Measurements from ENCODE around the gene DAAM2. TPM values are rescaled to one million over a fixed set of nuclear protein-coding genes. Genes with fewer than 3 reads are reported as not detected.

Gene DAAM2
- polyA plus RNA-seq, 1 of the 3 experiments (the other 2 are of a cell fraction): 0.20 TPM

DNA sequence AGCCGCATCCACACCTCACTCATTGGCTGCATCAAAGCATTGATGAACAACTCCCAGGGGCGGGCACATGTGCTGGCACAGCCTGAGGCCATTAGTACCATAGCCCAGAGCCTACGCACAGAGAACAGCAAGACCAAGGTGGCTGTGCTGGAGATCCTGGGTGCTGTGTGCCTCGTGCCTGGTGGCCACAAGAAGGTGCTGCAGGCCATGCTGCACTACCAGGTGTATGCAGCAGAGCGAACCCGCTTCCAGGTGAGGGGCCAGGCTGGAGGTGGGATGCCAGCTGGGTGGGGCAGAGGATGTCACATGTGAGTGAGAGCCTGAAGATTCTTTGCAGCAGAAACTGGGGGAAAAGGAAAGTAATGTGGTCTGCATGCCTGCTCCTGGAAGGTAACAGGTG lies 75.4 kb downstream of the DAAM2 start:
- no peaks in the 10 kb centered on the region for H4K20me1 ChIP-seq (ENCODE audit: insufficient read depth)
- no peak overlapping the region for H3K9ac ChIP-seq
- CTCF ChIA-PET: interaction anchor here (1.3 kb wide), 1 partner anchor 36 kb away, joined by 3 read pairs; no protein-coding TSS in a partner anchor

DNA sequence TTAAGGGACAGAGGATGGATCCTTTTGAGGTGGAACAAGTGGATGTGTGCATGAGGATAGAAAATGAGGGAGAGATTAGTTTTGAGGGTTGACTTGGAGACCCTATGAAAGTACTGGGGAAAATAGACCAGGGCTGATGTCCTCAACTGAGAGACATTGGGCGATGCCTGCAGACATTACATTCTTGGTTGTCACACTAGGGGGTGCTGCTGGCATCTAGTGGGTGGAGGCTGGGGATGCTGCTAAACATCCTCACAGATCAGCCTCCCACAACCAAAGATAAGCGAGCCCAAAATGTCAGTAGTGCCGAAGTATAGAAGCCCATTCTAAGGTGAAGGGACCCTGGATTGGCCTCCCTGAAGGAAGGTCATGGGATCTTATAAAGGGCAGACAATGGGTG lies 78.8 kb downstream of the DAAM2 start:
- no peak overlapping the region for H3K4me3 ChIP-seq (ENCODE audit: low read depth in 2 of 2, low read length in 1 of 2)
- ChIA-PET POLR2A (no interaction called here), CTCF (interaction anchor here (0.6 to 1.4 kb wide), 3 partner anchors 11 to 524 kb away, joined by 3 to 4 read pairs (median 3); no protein-coding TSS in a partner anchor)
- H3K4me1 ChIP-seq (ENCODE audit: control insufficient read depth in 1 of 2, insufficient read depth in 2 of 2, low read depth in 1 of 2, low read length in 1 of 2): no peaks in the 10 kb centered on the region
- H3K9me2 ChIP-seq: no peaks in the 10 kb centered on the region
- no peak overlapping the region for H2AFZ ChIP-seq (ENCODE audit: low read depth)
- no peaks in the 10 kb centered on the region for H3K79me2 ChIP-seq (ENCODE audit: insufficient read depth)
- no peak overlapping the region for H3K27ac ChIP-seq (ENCODE audit: low read depth in 2 of 2, low read length in 1 of 2)
- H3K4me2 ChIP-seq: no peak overlapping the region
- no peaks in the 10 kb centered on the region for H3K9me3 ChIP-seq
- no peaks in the 10 kb centered on the region for H3K36me3 ChIP-seq (replicated peaks in 1 of 2; ENCODE audit: control insufficient read depth in 1 of 2, insufficient read depth in 2 of 2, low read length in 1 of 2)
- no peak for DNase-seq
- no peak overlapping the region for H3K9ac ChIP-seq
- H3K27me3 ChIP-seq (ENCODE audit: insufficient read depth): no peaks in the 10 kb centered on the region
- WGBS (ENCODE audit: low lambda C conversion rate): 69% methylated on average over 3 of the region's 3 CpGs
- H3F3A ChIP-seq (replicated peaks; ENCODE audit: insufficient read depth): no peaks in the 10 kb centered on the region
- no peaks in the 10 kb centered on the region for H4K20me1 ChIP-seq (ENCODE audit: insufficient read depth)
- TF ChIP-seq MXI1 (IDR thresholded peaks at IDR 0.05; ENCODE audit: low read depth, low read length) (no peak), EZH2phosphoT487 (IDR thresholded peaks at IDR 0.05; ENCODE audit: borderline replicate concordance, low read depth) (no peak), REST (IDR thresholded peaks at IDR 0.05; ENCODE audit: low read depth, low read length) (no peak), SMC3 (IDR thresholded peaks at IDR 0.05; ENCODE audit: low read depth, low read length) (no peak), FOSL2 (IDR thresholded peaks at IDR 0.05; ENCODE audit: borderline replicate concordance, low read depth) (no peak), YY1 (IDR thresholded peaks at IDR 0.05; ENCODE audit: low read depth) (no peak), CTCF (IDR thresholded peaks at IDR 0.05) (no peak), NFIC (IDR thresholded peaks at IDR 0.05; ENCODE audit: borderline replicate concordance) (no peak), FOXM1 (IDR thresholded peaks at IDR 0.05; ENCODE audit: low read depth) (no peak), CHD2 (IDR thresholded peaks at IDR 0.05; ENCODE audit: low read length, partially characterized antibody) (no peak), FOXJ3 (CRISPR knock-in tag; IDR thresholded peaks at IDR 0.05) (no peak), ELF1 (IDR thresholded peaks at IDR 0.05) (no peak), POLR2AphosphoS5 (IDR thresholded peaks at IDR 0.05; ENCODE audit: low read depth, low read length) (no peak), TCF12 (IDR thresholded peaks at IDR 0.05) (no peak)
- TF ChIP-seq, protein P1, sequence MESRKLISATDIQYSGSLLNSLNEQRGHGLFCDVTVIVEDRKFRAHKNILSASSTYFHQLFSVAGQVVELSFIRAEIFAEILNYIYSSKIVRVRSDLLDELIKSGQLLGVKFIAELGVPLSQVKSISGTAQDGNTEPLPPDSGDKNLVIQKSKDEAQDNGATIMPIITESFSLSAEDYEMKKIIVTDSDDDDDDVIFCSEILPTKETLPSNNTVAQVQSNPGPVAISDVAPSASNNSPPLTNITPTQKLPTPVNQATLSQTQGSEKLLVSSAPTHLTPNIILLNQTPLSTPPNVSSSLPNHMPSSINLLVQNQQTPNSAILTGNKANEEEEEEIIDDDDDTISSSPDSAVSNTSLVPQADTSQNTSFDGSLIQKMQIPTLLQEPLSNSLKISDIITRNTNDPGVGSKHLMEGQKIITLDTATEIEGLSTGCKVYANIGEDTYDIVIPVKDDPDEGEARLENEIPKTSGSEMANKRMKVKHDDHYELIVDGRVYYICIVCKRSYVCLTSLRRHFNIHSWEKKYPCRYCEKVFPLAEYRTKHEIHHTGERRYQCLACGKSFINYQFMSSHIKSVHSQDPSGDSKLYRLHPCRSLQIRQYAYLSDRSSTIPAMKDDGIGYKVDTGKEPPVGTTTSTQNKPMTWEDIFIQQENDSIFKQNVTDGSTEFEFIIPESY (IDR thresholded peaks at IDR 0.05; ENCODE audit: borderline replicate concordance, low read depth): no peak

More for the DNA sequence above, 75.4 kb downstream of the DAAM2 start:
- Histone ChIP-seq H3K9me3 (no peaks in the 10 kb centered on the region), H3K27me3 (ENCODE audit: insufficient read depth) (no peaks in the 10 kb centered on the region), H2AFZ (ENCODE audit: low read depth) (no peak overlapping the region), H3K27ac (ENCODE audit: low read depth in 2 of 2, low read length in 1 of 2) (no peak overlapping the region), H3K79me2 (ENCODE audit: insufficient read depth) (no peaks in the 10 kb centered on the region), H3K36me3 (replicated peaks in 1 of 2; ENCODE audit: control insufficient read depth in 1 of 2, insufficient read depth in 2 of 2, low read length in 1 of 2) (no peaks in the 10 kb centered on the region), H3K4me3 (ENCODE audit: low read depth in 2 of 2, low read length in 1 of 2) (no peak overlapping the region), H3K4me1 (ENCODE audit: control insufficient read depth in 1 of 2, insufficient read depth in 2 of 2, low read depth in 1 of 2, low read length in 1 of 2) (no peaks in the 10 kb centered on the region), H3K9me2 (no peaks in the 10 kb centered on the region), H3K4me2 (no peak overlapping the region), H3F3A (replicated peaks; ENCODE audit: insufficient read depth) (no peaks in the 10 kb centered on the region)
- no peak for DNase-seq
- TF ChIP-seq ELF1 (IDR thresholded peaks at IDR 0.05) (no peak), CTCF (IDR thresholded peaks at IDR 0.05) (no peak), FOXJ3 (CRISPR knock-in tag; IDR thresholded peaks at IDR 0.05) (no peak)
- POLR2A ChIA-PET: no interaction called here
- 49% methylated on average over 6 of the region's 6 CpGs for WGBS (ENCODE audit: low lambda C conversion rate)
